Effector memory CD4-positive, alpha-beta T cell (primary cell): ENCODE results near the gene TIMM10.

ENCODE experiments used
- DNase-seq, 3 donors: peaks; one replicate each; pipeline ENCODE4 v3.0.0-alpha.2; 2020
- H3K27ac ChIP-seq: 2 replicates; pipeline ENCODE4 v1.7.0; 2013; ENCODE audit warnings: mild to moderate bottlenecking, low read length, moderate library complexity; ENCODE audit not compliant: insufficient read depth, poor library complexity, severe bottlenecking
- H3K27me3 ChIP-seq: replicated peaks from 2 replicates; pipeline ENCODE4 v1.7.0; 2013; ENCODE audit warnings: mild to moderate bottlenecking, low read length; ENCODE audit not compliant: insufficient read depth, control insufficient read depth, poor library complexity, severe bottlenecking
- H3K36me3 ChIP-seq: 2 replicates; pipeline ENCODE4 v1.7.0; 2013; ENCODE audit warnings: mild to moderate bottlenecking, low read length, moderate library complexity; ENCODE audit not compliant: control insufficient read depth, insufficient read depth
- H3K4me1 ChIP-seq: 2 replicates; pipeline ENCODE4 v1.7.0; 2013; ENCODE audit warnings: low read length, mild to moderate bottlenecking; ENCODE audit not compliant: control insufficient read depth, insufficient read depth, poor library complexity, severe bottlenecking
- H3K4me3 ChIP-seq: 2 replicates; pipeline ENCODE4 v1.7.0; 2013; ENCODE audit warnings: low read length, low read depth, mild to moderate bottlenecking; ENCODE audit not compliant: insufficient read depth, poor library complexity, severe bottlenecking
- H3K9me3 ChIP-seq: 2 replicates; pipeline ENCODE4 v1.7.0; 2013; ENCODE audit warnings: mild to moderate bottlenecking, low read length, moderate library complexity; ENCODE audit not compliant: control insufficient read depth

TIMM10 gene

DNA sequence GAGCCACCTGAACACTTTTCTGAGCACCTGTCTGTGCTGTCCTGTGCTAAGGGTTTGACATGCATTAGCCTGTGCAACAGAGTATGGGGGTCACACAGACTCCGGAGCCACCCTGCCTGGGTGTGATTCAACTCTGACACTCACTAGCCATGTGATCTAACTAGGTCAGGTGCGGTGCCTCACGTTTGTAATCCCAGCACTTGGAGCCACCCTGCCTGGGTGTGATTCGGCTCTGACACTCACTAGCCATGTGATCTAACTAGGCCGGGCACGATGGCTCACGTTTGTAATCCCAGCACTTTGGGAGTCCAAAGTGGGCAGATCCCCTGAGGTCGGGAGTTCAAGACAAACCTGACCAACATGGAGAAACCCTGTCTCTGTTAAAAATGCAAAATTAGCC, 25.5 kb upstream of the TIMM10 start:
- Histone ChIP-seq H3K9me3 (no peaks in the 10 kb centered on the region), H3K4me1 (no peaks in the 10 kb centered on the region), H3K4me3 (no peak overlapping the region), H3K27ac (no peak overlapping the region), H3K36me3 (peaks cover 84% of the 10 kb centered on the region), H3K27me3 (no peaks in the 10 kb centered on the region)
- DNase-seq, result no peak

GRCh38 chr11:57555393-57555792, 24.8 kb upstream of the TIMM10 start:
- no peak for DNase-seq
- no peaks in the 10 kb centered on the region for H3K27me3 ChIP-seq
- peaks cover 88% of the 10 kb centered on the region for H3K36me3 ChIP-seq
- H3K27ac ChIP-seq, result no peak overlapping the region
- no peak overlapping the region for H3K4me3 ChIP-seq
- no peaks in the 10 kb centered on the region for H3K9me3 ChIP-seq
- no peaks in the 10 kb centered on the region for H3K4me1 ChIP-seq

DNA sequence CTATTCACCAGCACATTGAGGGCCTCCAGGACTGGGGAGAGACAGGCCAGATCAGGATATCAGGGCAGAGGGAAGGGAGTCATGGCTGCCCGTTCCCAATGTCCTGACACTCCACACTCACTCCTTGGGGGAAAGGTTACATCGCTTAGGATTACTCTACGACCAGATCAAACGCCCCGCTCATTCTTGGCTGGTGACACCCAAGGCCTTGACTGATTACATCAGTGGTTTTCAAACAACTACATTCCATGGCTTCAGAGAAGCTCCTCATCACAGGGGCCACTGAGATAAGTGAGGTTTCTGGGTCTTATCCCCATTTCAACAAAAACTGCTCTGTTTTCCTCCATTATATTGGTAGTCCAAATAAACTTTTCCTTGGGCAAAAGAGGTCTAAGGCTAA, 21.9 kb upstream of the TIMM10 start:
- no peak for DNase-seq
- Histone ChIP-seq H3K36me3 (peaks cover 74% of the 10 kb centered on the region), H3K4me3 (no peak overlapping the region), H3K27me3 (no peaks in the 10 kb centered on the region), H3K9me3 (no peaks in the 10 kb centered on the region), H3K4me1 (no peaks in the 10 kb centered on the region), H3K27ac (no peak overlapping the region)

- Histone ChIP-seq H3K36me3 (peaks cover 68% of the 10 kb centered on the region), H3K4me1 (no peaks in the 10 kb centered on the region), H3K27me3 (no peaks in the 10 kb centered on the region), H3K27ac (no peak overlapping the region), H3K4me3 (no peak overlapping the region), H3K9me3 (no peaks in the 10 kb centered on the region)
- no peak for DNase-seq
Observed at GRCh38 chr11:57551941-57552340, 21.4 kb upstream of the TIMM10 start.

DNA sequence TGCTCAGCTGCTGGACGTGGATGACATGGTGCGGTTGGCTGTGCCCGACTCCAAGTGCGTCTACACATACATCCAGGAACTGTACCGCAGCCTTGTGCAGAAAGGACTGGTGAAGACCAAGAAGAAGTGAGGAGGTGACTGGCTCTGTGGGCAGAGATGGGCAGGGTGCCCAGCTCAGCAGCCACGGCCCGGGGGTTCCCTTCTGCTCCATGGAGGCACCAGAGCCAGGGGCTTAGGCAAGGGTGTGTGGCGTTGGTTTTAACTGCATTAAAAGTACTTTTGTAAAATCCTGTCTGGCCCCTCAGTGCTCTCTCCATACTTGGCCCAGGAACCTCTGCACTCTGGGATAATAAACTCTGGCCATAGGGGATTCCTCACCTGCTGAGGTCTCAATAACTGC, 19.4 kb upstream of the TIMM10 start:
- Histone ChIP-seq H3K27ac (no peak overlapping the region), H3K4me1 (no peaks in the 10 kb centered on the region), H3K27me3 (no peaks in the 10 kb centered on the region), H3K36me3 (peaks cover 54% of the 10 kb centered on the region), H3K4me3 (no peak overlapping the region), H3K9me3 (no peaks in the 10 kb centered on the region)
- DNase-seq, result no peak

DNA sequence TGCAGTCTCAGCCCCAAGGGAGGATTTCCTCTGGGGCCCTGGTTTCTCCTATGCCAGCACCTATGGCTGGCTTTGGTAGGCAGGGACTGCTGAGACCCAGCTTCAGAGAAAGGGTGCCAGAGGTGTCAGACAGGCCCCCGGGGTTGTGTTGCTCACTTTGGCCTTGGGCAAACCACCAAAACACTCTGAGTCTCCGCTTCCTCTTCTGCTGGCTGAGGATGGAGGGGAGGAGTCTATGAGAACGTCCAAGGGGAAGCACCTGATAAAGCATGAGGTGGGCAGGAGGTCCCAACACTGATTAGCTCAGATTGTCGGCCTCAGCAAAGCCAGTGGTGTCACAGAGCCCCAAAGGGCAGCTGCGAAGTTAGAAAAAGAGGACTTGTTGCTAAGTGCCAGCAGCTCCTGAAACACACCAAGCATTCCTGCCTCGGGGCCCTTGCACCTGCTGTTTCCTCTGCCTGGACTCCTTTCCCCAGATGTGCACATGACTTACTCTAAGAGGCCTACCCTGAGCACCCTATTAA, 17.4 kb upstream of the TIMM10 start:
- peaks cover 33% of the 10 kb centered on the region for H3K36me3 ChIP-seq
- H3K27me3 ChIP-seq, result no peaks in the 10 kb centered on the region
- no peak for DNase-seq
- no peak overlapping the region for H3K4me3 ChIP-seq
- H3K9me3 ChIP-seq, result no peaks in the 10 kb centered on the region
- H3K27ac ChIP-seq, result no peak overlapping the region
- H3K4me1 ChIP-seq, result no peaks in the 10 kb centered on the region

DNA sequence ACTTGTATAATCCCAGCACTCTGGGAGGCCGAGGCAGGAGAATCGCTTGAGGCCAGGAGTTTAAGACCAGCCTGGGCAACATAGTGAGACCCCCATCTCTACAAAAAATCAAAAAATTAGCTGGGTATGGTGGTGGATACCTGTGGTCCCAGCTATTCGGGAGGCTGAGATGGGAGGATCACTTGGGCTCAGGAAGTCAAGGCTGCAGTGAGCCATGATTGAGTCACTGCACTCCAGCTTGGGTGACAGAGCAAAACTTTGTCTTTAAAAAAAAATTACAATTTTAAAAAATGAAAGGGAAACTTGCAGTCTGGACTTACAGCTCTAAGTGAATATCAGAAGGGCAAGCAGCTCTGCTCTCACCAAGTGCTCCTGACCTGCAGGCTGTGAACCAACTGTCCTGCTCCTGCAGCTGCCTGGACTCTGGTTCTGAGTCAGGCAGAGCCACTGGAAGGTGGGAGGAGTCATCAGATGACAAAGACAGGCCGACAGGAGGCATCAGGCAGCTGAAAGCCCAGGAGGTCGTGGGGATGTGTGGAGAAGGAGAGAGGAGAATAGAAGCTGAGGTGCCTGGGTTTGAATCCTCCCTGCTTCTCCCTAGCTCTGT, 16.4 kb upstream of the TIMM10 start:
- DNase-seq, result no peak
- H3K27ac ChIP-seq, result peak overlapping the region; percentile 4
- H3K36me3 ChIP-seq, result peaks cover 24% of the 10 kb centered on the region

GRCh38 chr11:57546451-57546850, 15.9 kb upstream of the TIMM10 start:
- Histone ChIP-seq H3K4me3 (no peak overlapping the region), H3K4me1 (no peaks in the 10 kb centered on the region), H3K27ac (no peak overlapping the region), H3K27me3 (no peaks in the 10 kb centered on the region), H3K9me3 (no peaks in the 10 kb centered on the region), H3K36me3 (peaks cover 18% of the 10 kb centered on the region)
- no peak for DNase-seq

More for the DNA sequence above, 16.4 kb upstream of the TIMM10 start:
- Histone ChIP-seq H3K4me3 (no peak overlapping the region), H3K4me1 (no peaks in the 10 kb centered on the region), H3K27me3 (no peaks in the 10 kb centered on the region), H3K9me3 (no peaks in the 10 kb centered on the region)

DNA sequence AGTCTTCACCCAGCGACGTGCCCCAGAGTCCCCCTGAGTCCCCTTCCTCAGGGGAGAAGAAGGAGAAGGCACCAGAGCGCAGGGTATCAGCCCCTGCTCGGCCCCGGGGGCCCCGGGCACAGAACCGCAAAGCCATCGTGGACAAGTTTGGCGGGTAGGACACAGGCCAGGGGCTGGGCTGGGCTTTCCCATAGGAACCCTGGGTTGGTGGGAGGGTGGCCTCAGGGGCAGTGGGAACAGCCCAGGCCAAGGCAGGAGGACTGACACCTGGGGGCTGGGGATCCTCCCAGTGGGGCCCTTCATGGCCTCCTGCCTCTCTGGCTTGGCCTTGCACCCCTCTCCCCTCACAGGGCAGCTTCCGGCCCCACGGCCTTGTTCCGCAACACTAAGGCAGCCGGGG, 15.3 kb upstream of the TIMM10 start:
- Histone ChIP-seq H3K27me3 (no peaks in the 10 kb centered on the region), H3K9me3 (no peaks in the 10 kb centered on the region), H3K4me3 (no peak overlapping the region), H3K36me3 (peaks cover 16% of the 10 kb centered on the region), H3K4me1 (no peaks in the 10 kb centered on the region), H3K27ac (no peak overlapping the region)
- DNase-seq, result no peak

DNA sequence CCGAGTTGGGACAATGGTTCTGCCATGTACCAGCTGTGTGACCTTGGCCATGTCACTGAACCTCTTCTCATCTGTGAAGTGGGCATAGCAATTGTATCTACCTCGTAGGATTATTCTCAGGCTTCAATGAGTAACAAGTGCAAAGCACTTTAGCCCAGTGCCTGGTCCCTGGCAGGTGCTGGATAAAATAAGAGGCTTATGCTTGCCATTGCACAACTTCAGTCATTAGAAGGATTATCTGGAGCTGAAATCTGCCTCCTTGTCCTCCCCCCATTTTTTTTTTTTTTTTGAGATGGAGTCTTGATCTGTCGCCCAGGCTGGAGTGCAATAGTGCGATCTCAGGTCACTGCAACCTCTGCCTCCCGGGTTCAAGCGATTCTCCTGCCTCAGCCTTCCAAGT, 14.0 kb upstream of the TIMM10 start:
- Histone ChIP-seq H3K27me3 (no peaks in the 10 kb centered on the region), H3K27ac (no peak overlapping the region), H3K4me3 (no peak overlapping the region), H3K36me3 (peaks cover 4% of the 10 kb centered on the region), H3K9me3 (no peaks in the 10 kb centered on the region), H3K4me1 (no peaks in the 10 kb centered on the region)
- no peak for DNase-seq
